B cell (primary cell): ENCODE results near the gene AUTS2. TPM values are rescaled to one million over a fixed set of nuclear protein-coding genes. Genes with fewer than 3 reads are reported as not detected.

Source experiments
- ATAC-seq: fragments of 200-7000 bp; cut with Tn5 transposase; one replicate; pipeline ENCODE4 v1.10.0; 2021; ENCODE audit warnings: low read depth, mild to moderate bottlenecking, moderate number of reproducible peaks, moderate library complexity
- CTCF ChIA-PET: fragments of 350-600 bp; sonication (Branson Sonifier 250); formaldehyde crosslinking; loops from one replicate; lab custom pipeline; 2021; ENCODE audit warnings: antibody characterized with exemption, inconsistent platforms; lab: Charles Lee
- POLR2A ChIA-PET: fragments of 350-600 bp; sonication (Branson Sonifier 250); formaldehyde crosslinking; loops from one replicate; lab custom pipeline; 2021; ENCODE audit warnings: antibody characterized with exemption; lab: Charles Lee
- DNase-seq: peaks from one replicate; pipeline ENCODE4 v3.0.0; 2013
- H2AFZ ChIP-seq: 2 replicates; pipeline ENCODE4 v1.6.1; 2012; ENCODE audit warnings: mild to moderate bottlenecking, low read depth, low read length; ENCODE audit not compliant: insufficient read depth, poor library complexity, severe bottlenecking
- H3K27ac ChIP-seq, 2 donors: 1 replicate in 1 of 2; 2 replicates in 1 of 2; pipeline ENCODE4 v1.5.1; 2012 to 2013; ENCODE audit warnings: low read length in 2 of 2, mild to moderate bottlenecking in 2 of 2, moderate library complexity in 1 of 2
- H3K27me3 ChIP-seq, 4 experiments: fragments of 200-600 bp in 1 of 4; sonication (generic) in 1 of 4; replicated peaks in 1 of 4; 1 replicate in 2 of 4; 2 replicates in 2 of 4; pipeline versions ENCODE4 v1.6.1 to v1.7.0; 2013 to 2016; ENCODE audit warnings: low read length in 3 of 4, mild to moderate bottlenecking in 2 of 4, mixed read lengths in 1 of 4, moderate library complexity in 1 of 4; ENCODE audit not compliant: insufficient read depth in 4 of 4, control insufficient read depth in 3 of 4; ENCODE audit errors: control extremely low read depth in 1 of 4
- H3K36me3 ChIP-seq, 2 experiments: replicated peaks in 1 of 2; 1 replicate in 1 of 2; 2 replicates in 1 of 2; pipeline versions ENCODE4 v1.6.1 to v1.7.1; 2013; ENCODE audit warnings: low read length in 1 of 2; ENCODE audit not compliant: insufficient read depth in 2 of 2, control insufficient read depth in 1 of 2; ENCODE audit errors: control extremely low read depth in 1 of 2, extremely low read depth in 1 of 2
- H3K4me1 ChIP-seq, 2 donors: fragments of 200-600 bp in 1 of 2; sonication (generic) in 1 of 2; 1 replicate in 1 of 2; 2 replicates in 1 of 2; pipeline versions ENCODE4 v1.5.1 to v1.6.1; 2013 to 2017; ENCODE audit warnings: low read length in 2 of 2; ENCODE audit not compliant: control insufficient read depth in 2 of 2, insufficient read depth in 2 of 2
- H3K4me2 ChIP-seq: replicated peaks from 2 replicates; pipeline ENCODE3; 2012; ENCODE audit warnings: mild to moderate bottlenecking, low read depth, low read length; ENCODE audit not compliant: poor library complexity, severe bottlenecking
- H3K4me3 ChIP-seq, 5 experiments: fragments of 200-600 bp in 1 of 5; sonication (generic) in 1 of 5; 1 replicate in 3 of 5; 2 replicates in 2 of 5; pipeline versions ENCODE4 v1.5.1 to v1.7.0; 2011 to 2016; ENCODE audit warnings: low read length in 4 of 5, mild to moderate bottlenecking in 4 of 5, low read depth in 2 of 5, control low read depth in 1 of 5, moderate library complexity in 1 of 5; ENCODE audit not compliant: insufficient read depth in 1 of 5; ENCODE audit errors: control extremely low read depth in 1 of 5, extremely low read depth in 1 of 5
- H3K79me2 ChIP-seq: fragments of 200-600 bp; sonication (generic); one replicate; pipeline ENCODE4 v1.6.0; 2016; ENCODE audit warnings: low read length; ENCODE audit not compliant: control insufficient read depth, insufficient read depth
- H3K9ac ChIP-seq: fragments of 200-600 bp; sonication (generic); 2 replicates; pipeline ENCODE4 v1.6.1; 2017; ENCODE audit warnings: mild to moderate bottlenecking, low read length, moderate library complexity
- H3K9me3 ChIP-seq, 3 donors: one replicate each; pipeline versions ENCODE4 v1.6.1 to v1.7.1; 2013; ENCODE audit warnings: low read length in 2 of 3; ENCODE audit not compliant: control insufficient read depth in 2 of 3, insufficient read depth in 1 of 3; ENCODE audit errors: control extremely low read depth in 1 of 3
- H4K20me1 ChIP-seq: 2 replicates; pipeline ENCODE4 v1.6.0; 2012; ENCODE audit warnings: mild to moderate bottlenecking, low read length; ENCODE audit not compliant: insufficient read depth, control insufficient read depth, poor library complexity, severe bottlenecking
- H3K27ac Mint-ChIP-seq: one replicate; pipeline ENCODE4 v1.8.0; 2021; ENCODE audit warnings: mixed read lengths
- H3K27me3 Mint-ChIP-seq: one replicate; pipeline ENCODE4 v1.8.0; 2021; ENCODE audit warnings: mixed read lengths
- H3K4me1 Mint-ChIP-seq: one replicate; pipeline ENCODE4 v1.8.0; 2021; ENCODE audit warnings: mixed read lengths
- H3K4me3 Mint-ChIP-seq: one replicate; pipeline ENCODE4 v1.8.0; 2021; ENCODE audit warnings: mixed read lengths
- H3K9me3 Mint-ChIP-seq: one replicate; pipeline ENCODE4 v1.8.0; 2022; ENCODE audit warnings: mixed read lengths; ENCODE audit not compliant: insufficient read depth
- EZH2 ChIP-seq: IDR thresholded peaks from 2 replicates; pipeline ENCODE4 v1.6.1; 2012; ENCODE audit warnings: borderline replicate concordance, low read depth, mild to moderate bottlenecking, moderate library complexity, low read length; ENCODE audit not compliant: insufficient read depth, poor library complexity, severe bottlenecking
- WGBS: methylation state at CpG from one replicate; pipeline ENCODE4 v1.1.5; 2013; ENCODE audit warnings: missing lambda C conversion rate; ENCODE audit not compliant: insufficient coverage; 5-methylcytosine and 5-hydroxymethylcytosine counted together
- intact Hi-C: fragments of 100-400 bp; cut with micrococcal nuclease; formaldehyde crosslinking; loops from one replicate; pipeline ENCODE4 v1.10.0; 2022
- polyA plus RNA-seq: library from polyadenylated mRNA; depleted of rRNA; stranded (reverse); fragments of >200 nt; gene quantifications from 2 replicates; pipeline ENCODE4 v1.2.3, GENCODE V29; 2012
- total RNA-seq, 2 donors: library from RNA; stranded (reverse); fragments of 120-200 nt in 1 of 2; gene quantifications; 1 replicate in 1 of 2; 2 replicates in 1 of 2; pipeline versions ENCODE4 v1.2.3 to v1.2.4, GENCODE V29; 2013 to 2022
- TF ChIP-seq, protein P1 (sequence below): fragments of 200-600 bp; IDR thresholded peaks from one replicate; pipeline ENCODE4 v1.8.0; 2022; ENCODE audit warnings: antibody characterized with exemption, mild to moderate bottlenecking

The AUTS2 gene
- total and polyA plus RNA-seq, 2 donors (not counting 1 experiment from before 2014, with no cell fraction given) = 22.3 to 35.0 TPM

DNA sequence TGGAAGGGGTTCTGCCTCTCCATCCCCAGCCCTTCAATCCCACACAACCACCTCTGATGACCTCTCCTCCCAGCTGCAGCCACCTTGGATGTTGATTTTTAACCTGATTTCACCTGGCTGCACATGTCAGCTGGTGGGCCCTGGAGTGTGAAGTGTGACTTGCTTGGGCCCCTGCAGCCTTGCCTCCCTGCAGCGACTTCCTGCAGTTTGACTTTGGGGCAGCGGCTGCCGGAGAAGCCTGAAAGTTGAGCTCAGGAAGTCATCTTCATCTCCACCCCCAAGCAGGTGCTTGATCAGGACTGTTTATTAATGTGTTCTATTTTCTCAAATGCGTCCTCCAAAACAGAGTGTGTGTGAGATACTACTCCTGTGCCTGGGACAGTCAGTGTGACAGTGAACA is 858.4 kb downstream of the AUTS2 start:
- Histone ChIP-seq H3K27ac (peak overlapping the region; percentile 71 to 72), H3K27me3 (no peaks in the 10 kb centered on the region), H3K4me3 (peak overlapping the region in 1 of 5 experiments; percentile 18), H4K20me1 (no peaks in the 10 kb centered on the region), H3K9me3 (no peaks in the 10 kb centered on the region), H3K79me2 (no peaks in the 10 kb centered on the region), H3K4me2 (peak overlapping the region; percentile 63), H3K36me3 (no peaks in the 10 kb centered on the region), H3K4me1 (peaks cover 39 to 44% of the 10 kb centered on the region in 2 donors), H3K9ac (peak overlapping the region; percentile 16), H2AFZ (peak overlapping the region; percentile 53)
- ATAC-seq = peak; percentile 65
- TF ChIP-seq, protein P1, sequence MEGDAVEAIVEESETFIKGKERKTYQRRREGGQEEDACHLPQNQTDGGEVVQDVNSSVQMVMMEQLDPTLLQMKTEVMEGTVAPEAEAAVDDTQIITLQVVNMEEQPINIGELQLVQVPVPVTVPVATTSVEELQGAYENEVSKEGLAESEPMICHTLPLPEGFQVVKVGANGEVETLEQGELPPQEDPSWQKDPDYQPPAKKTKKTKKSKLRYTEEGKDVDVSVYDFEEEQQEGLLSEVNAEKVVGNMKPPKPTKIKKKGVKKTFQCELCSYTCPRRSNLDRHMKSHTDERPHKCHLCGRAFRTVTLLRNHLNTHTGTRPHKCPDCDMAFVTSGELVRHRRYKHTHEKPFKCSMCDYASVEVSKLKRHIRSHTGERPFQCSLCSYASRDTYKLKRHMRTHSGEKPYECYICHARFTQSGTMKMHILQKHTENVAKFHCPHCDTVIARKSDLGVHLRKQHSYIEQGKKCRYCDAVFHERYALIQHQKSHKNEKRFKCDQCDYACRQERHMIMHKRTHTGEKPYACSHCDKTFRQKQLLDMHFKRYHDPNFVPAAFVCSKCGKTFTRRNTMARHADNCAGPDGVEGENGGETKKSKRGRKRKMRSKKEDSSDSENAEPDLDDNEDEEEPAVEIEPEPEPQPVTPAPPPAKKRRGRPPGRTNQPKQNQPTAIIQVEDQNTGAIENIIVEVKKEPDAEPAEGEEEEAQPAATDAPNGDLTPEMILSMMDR = no peak
- TF ChIP-seq EZH2 = no peak
- POLR2A ChIA-PET = no interaction called here
- intact Hi-C loops = no loop called here
- CTCF ChIA-PET = no interaction called here
- Mint-ChIP-seq H3K27me3 (no peaks in the 10 kb centered on the region), H3K4me3 (peak overlapping the region; percentile 76), H3K27ac (peak overlapping the region; percentile 93), H3K4me1 (peaks cover 46% of the 10 kb centered on the region), H3K9me3 (no peaks in the 10 kb centered on the region)
- DNase-seq = peak; percentile 41
- WGBS = 14% methylated on average over 1 of the region's 4 CpGs

- Mint-ChIP-seq H3K4me3 (peak overlapping the region; percentile 76), H3K9me3 (no peaks in the 10 kb centered on the region), H3K27ac (peak overlapping the region; percentile 93), H3K27me3 (no peaks in the 10 kb centered on the region), H3K4me1 (peaks cover 46% of the 10 kb centered on the region)
- peak overlapping the region; percentile 53 for H2AFZ ChIP-seq
- ChIA-PET POLR2A (no interaction called here), CTCF (no interaction called here)
- TF ChIP-seq EZH2 = no peak
- TF ChIP-seq, protein P1 = no peak
- H3K4me1 ChIP-seq = peaks cover 39 to 44% of the 10 kb centered on the region in 2 donors
- no peak overlapping the region for H3K4me3 ChIP-seq
- H3K79me2 ChIP-seq = no peaks in the 10 kb centered on the region
- WGBS = 50% methylated on average over 1 of the region's 3 CpGs
- no peak overlapping the region for H3K9ac ChIP-seq
- no peaks in the 10 kb centered on the region for H3K27me3 ChIP-seq
- H3K36me3 ChIP-seq = no peaks in the 10 kb centered on the region
- ATAC-seq (no peak), DNase-seq (no peak)
- intact Hi-C loops = no loop called here
- peak overlapping the region; percentile 63 for H3K4me2 ChIP-seq
- H3K27ac ChIP-seq = peak overlapping the region; percentile 71 to 72
- H3K9me3 ChIP-seq = no peaks in the 10 kb centered on the region
- H4K20me1 ChIP-seq = no peaks in the 10 kb centered on the region
Observed at GRCh38 chr7:70457482-70457881, 859.2 kb downstream of the AUTS2 start.
